Measurements from ENCODE around the gene RPS6KB2.

DNA sequence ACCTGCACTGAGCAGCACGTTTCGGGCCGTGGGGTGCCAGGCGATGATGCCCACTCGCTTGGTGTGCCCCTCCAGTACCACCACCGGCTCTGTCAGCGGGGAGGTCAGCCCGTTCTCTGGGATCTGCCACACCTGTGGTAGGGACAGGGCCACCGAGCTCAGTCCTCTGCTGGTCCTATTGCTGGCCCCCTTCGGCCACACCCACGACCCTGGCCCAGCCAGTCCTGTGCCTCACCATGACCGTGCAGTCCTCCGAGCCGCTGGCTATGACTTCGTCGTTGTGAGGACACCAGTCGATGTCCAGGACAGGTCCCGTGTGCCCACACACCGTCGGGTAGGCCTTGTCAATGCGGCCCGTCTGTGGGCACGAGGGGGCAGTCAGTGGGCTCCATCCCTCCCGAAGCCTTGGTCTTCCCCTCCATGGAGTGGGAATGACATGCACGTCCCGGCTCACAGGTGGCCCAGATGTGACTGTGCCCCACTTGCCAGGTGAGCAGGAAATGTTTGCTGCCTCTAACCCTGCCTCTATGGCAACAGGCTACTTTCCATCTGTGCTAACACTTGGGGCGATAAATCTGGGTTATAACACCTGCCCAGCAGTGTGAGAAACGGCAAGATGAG lies 13.5 kb downstream of the RPS6KB2 start:
- TF ChIP-seq CTCF (IDR thresholded peaks at IDR 0.05), result no peak
- TF ChIP-seq POLR2A (IDR thresholded peaks at IDR 0.05; ENCODE audit: low read depth), result no peak
